IMR-90 (cell line): ENCODE results near the gene PSMB4. TPM values are rescaled to one million over a fixed set of nuclear protein-coding genes. Genes with fewer than 3 reads are reported as not detected.

Source experiments
- ATAC-seq: fragments of 200-7000 bp; cut with Tn5 transposase; 2 replicates; pipeline ENCODE4 v1.9.1; 2020; ENCODE audit warnings: low read depth, mild to moderate bottlenecking, moderate library complexity
- BruUV-seq: library from RNA; stranded (reverse); fragments of 400-500 nt; replicated peaks from 2 replicates; lab custom pipeline; 2021; lab: Mats Ljungman, UMichigan
- CTCF ChIA-PET: fragments of 300-600 bp; formaldehyde crosslinking; extraction: SDS; loops from one replicate; lab custom pipeline; 2021; ENCODE audit warnings: antibody characterized with exemption; lab: Yijun Ruan, JAX
- POLR2A ChIA-PET: fragments of 300-600 bp; sonication (Branson Sonifier 250); formaldehyde crosslinking; loops from one replicate; lab custom pipeline; 2022; ENCODE audit warnings: antibody characterized with exemption; ENCODE audit not compliant: unreplicated experiment; lab: Charles Lee
- DNase-seq: peaks from one replicate; pipeline ENCODE4 v3.0.0; 2013
- H2AFZ ChIP-seq: replicated peaks from 2 replicates; pipeline ENCODE3; 2013; ENCODE audit warnings: low read length, mild to moderate bottlenecking; ENCODE audit not compliant: poor library complexity
- H2AK5ac ChIP-seq: 2 replicates; pipeline ENCODE4 v1.6.1; 2013; ENCODE audit warnings: low read depth, low read length, inconsistent platforms
- H2AK9ac ChIP-seq: replicated peaks from 2 replicates; pipeline ENCODE3; 2013; ENCODE audit warnings: mild to moderate bottlenecking, low read depth, low read length, moderate library complexity; ENCODE audit not compliant: poor library complexity
- H2BK120ac ChIP-seq: 2 replicates; pipeline ENCODE4 v1.6.1; 2013; ENCODE audit warnings: low read depth, low read length, inconsistent platforms
- H2BK15ac ChIP-seq: 3 replicates; pipeline ENCODE4 v1.6.1; 2013; ENCODE audit warnings: low read depth, low read length, inconsistent platforms
- H2BK20ac ChIP-seq: 2 replicates; pipeline ENCODE4 v1.6.1; 2013; ENCODE audit warnings: low read depth, mild to moderate bottlenecking, inconsistent platforms, low read length, moderate library complexity
- H2BK5ac ChIP-seq: 2 replicates; pipeline ENCODE4 v1.6.1; 2013; ENCODE audit warnings: mild to moderate bottlenecking, low read depth, low read length, inconsistent platforms; ENCODE audit not compliant: poor library complexity, severe bottlenecking
- H3K14ac ChIP-seq: replicated peaks from 2 replicates; pipeline ENCODE4 v1.6.1; 2013; ENCODE audit warnings: low read depth, low read length, inconsistent platforms
- H3K18ac ChIP-seq: 2 replicates; pipeline ENCODE4 v1.6.1; 2013; ENCODE audit warnings: low read depth, low read length, control low read depth
- H3K23ac ChIP-seq: 2 replicates; pipeline ENCODE4 v1.6.1; 2013; ENCODE audit warnings: low read depth, low read length, inconsistent platforms
- H3K27ac ChIP-seq: 2 replicates; pipeline ENCODE4 v1.5.1; 2013; ENCODE audit warnings: mild to moderate bottlenecking, control low read depth, low read length; ENCODE audit not compliant: insufficient read depth
- H3K27me3 ChIP-seq: 2 replicates; pipeline ENCODE4 v1.6.1; 2013; ENCODE audit warnings: low read length; ENCODE audit not compliant: control insufficient read depth, insufficient read depth
- H3K36me3 ChIP-seq: 2 replicates; pipeline ENCODE4 v1.6.1; 2013; ENCODE audit warnings: low read length, mixed read lengths; ENCODE audit not compliant: control insufficient read depth, insufficient read depth
- H3K4ac ChIP-seq: 2 replicates; pipeline ENCODE4 v1.6.1; 2013; ENCODE audit warnings: low read depth, low read length, inconsistent platforms
- H3K4me1 ChIP-seq: 2 replicates; pipeline ENCODE4 v1.6.1; 2013; ENCODE audit warnings: low read length, mixed read lengths; ENCODE audit not compliant: control insufficient read depth, insufficient read depth
- H3K4me2 ChIP-seq: 2 replicates; pipeline ENCODE4 v1.6.1; 2013; ENCODE audit warnings: low read depth, mild to moderate bottlenecking, control low read depth, low read length, moderate library complexity
- H3K4me3 ChIP-seq: 2 replicates; pipeline ENCODE4 v1.5.1; 2013; ENCODE audit warnings: low read depth, mild to moderate bottlenecking, control low read depth, low read length, moderate library complexity; ENCODE audit not compliant: insufficient read depth
- H3K56ac ChIP-seq: 2 replicates; pipeline ENCODE4 v1.6.1; 2013; ENCODE audit warnings: low read length, inconsistent platforms; ENCODE audit not compliant: insufficient read depth; ENCODE audit errors: extremely low read depth
- H3K79me1 ChIP-seq, 2 experiments: 2 replicates each; pipeline ENCODE4 v1.6.1; 2013; ENCODE audit warnings: low read length in 2 of 2, inconsistent platforms in 1 of 2, low read depth in 1 of 2
- H3K9ac ChIP-seq: 2 replicates; pipeline ENCODE4 v1.6.1; 2013; ENCODE audit warnings: low read depth, low read length, control low read depth
- H3K9me1 ChIP-seq: 2 replicates; pipeline ENCODE4 v1.6.1; 2013; ENCODE audit warnings: low read length, inconsistent platforms; ENCODE audit not compliant: insufficient read depth
- H3K9me3 ChIP-seq: 2 replicates; pipeline ENCODE4 v1.6.1; 2013; ENCODE audit warnings: low read length; ENCODE audit not compliant: control insufficient read depth, insufficient read depth
- H4K20me1 ChIP-seq: 2 replicates; pipeline ENCODE4 v1.6.1; 2013; ENCODE audit warnings: low read length, inconsistent platforms; ENCODE audit not compliant: insufficient read depth
- H4K5ac ChIP-seq: 2 replicates; pipeline ENCODE4 v1.6.1; 2013; ENCODE audit warnings: mild to moderate bottlenecking, low read depth, low read length, control low read depth
- H4K8ac ChIP-seq, 2 experiments: 2 replicates each; pipeline ENCODE4 v1.6.1; 2013; ENCODE audit warnings: low read depth in 2 of 2, low read length in 2 of 2, control low read depth in 1 of 2, inconsistent platforms in 1 of 2
- H4K91ac ChIP-seq: 2 replicates; pipeline ENCODE4 v1.6.1; 2013; ENCODE audit warnings: low read depth, low read length, inconsistent platforms; ENCODE audit not compliant: insufficient read depth
- ELK1 ChIP-seq: fragments of 150-350 bp; IDR thresholded peaks from 2 replicates; pipeline ENCODE4 v1.6.1; 2016; ENCODE audit warnings: low read depth, mild to moderate bottlenecking, low read length, moderate library complexity, borderline replicate concordance
- USF2 ChIP-seq: fragments of 150-350 bp; IDR thresholded peaks from 2 replicates; pipeline ENCODE4 v1.6.1; 2017; ENCODE audit warnings: mild to moderate bottlenecking, antibody characterized with exemption, low read length, low read depth
- dilution Hi-C: fragments of 300-500 bp; cut with HindIII; formaldehyde crosslinking; loops from one replicate; pipeline ENCODE4 v1.14.3; 2018; ENCODE audit warnings: low sequenced_read_pairs; ENCODE audit not compliant: unreplicated experiment
- in situ Hi-C: fragments of 300-500 bp; cut with MboI; formaldehyde crosslinking; loops from 3 replicates; pipeline ENCODE4 v1.14.3; 2019; ENCODE audit warnings: low sequenced_read_pairs, inconsistent platforms, mixed read lengths
- intact Hi-C: fragments of 100-400 bp; cut with micrococcal nuclease; formaldehyde crosslinking; loops from 2 replicates; pipeline ENCODE4 v1.10.0; 2022
- polyA plus RNA-seq, 3 experiments: library from polyadenylated mRNA; depleted of rRNA; stranded (reverse); fragments of >200 nt; gene quantifications; 2 replicates each; pipeline ENCODE4 v1.2.3, GENCODE V29; 2012; ENCODE audit warnings: low replicate concordance in 1 of 3
- total RNA-seq: library from RNA; depleted of rRNA; stranded (reverse); fragments of >200 nt; gene quantifications from 2 replicates; pipeline ENCODE4 v1.2.3, GENCODE V29; 2012

PSMB4 gene
- total and polyA plus RNA-seq, 2 of the 4 experiments (the other 2 are of a cell fraction): 457 to 565 TPM

GRCh38 chr1:151361883-151362282 lies 37.5 kb upstream of the PSMB4 start:
- no peaks in the 10 kb centered on the region for H4K20me1 ChIP-seq
- no peak overlapping the region for H2BK5ac ChIP-seq
- H3K79me1 ChIP-seq: no peaks in the 10 kb centered on the region
- intact Hi-C loops (no loop called here), dilution Hi-C loops (no loop called here), in situ Hi-C loops (no loop called here)
- no peak overlapping the region for H3K27ac ChIP-seq
- no peak overlapping the region for H2AK9ac ChIP-seq
- H3K36me3 ChIP-seq: peaks cover 36% of the 10 kb centered on the region
- H2BK15ac ChIP-seq: no peak overlapping the region
- ChIA-PET CTCF (no interaction called here), POLR2A (no interaction called here)
- H4K8ac ChIP-seq: no peak overlapping the region
- H4K5ac ChIP-seq: no peak overlapping the region
- DNase-seq (no peak), ATAC-seq (no peak)
- no peak overlapping the region for H3K9ac ChIP-seq
- H2BK20ac ChIP-seq: no peak overlapping the region
- no peak for TF ChIP-seq ELK1
- no peak for TF ChIP-seq USF2
- H3K23ac ChIP-seq: no peak overlapping the region
- no peaks in the 10 kb centered on the region for H3K4me1 ChIP-seq
- H3K56ac ChIP-seq: no peak overlapping the region
- no peak overlapping the region for H3K14ac ChIP-seq
- no TSS peak for BruUV-seq
- peaks cover 9% of the 10 kb centered on the region for H3K9me3 ChIP-seq
- no peaks in the 10 kb centered on the region for H3K27me3 ChIP-seq
- H3K18ac ChIP-seq: no peak overlapping the region
- no peak overlapping the region for H2AK5ac ChIP-seq
- no peak overlapping the region for H2AFZ ChIP-seq
- no peak overlapping the region for H4K91ac ChIP-seq
- no peak overlapping the region for H3K4me3 ChIP-seq
- H3K9me1 ChIP-seq: peaks cover 5% of the 10 kb centered on the region; the same call in 1 of the 2 replicates
- no peak overlapping the region for H3K4ac ChIP-seq
- H3K4me2 ChIP-seq: no peak overlapping the region
- no peak overlapping the region for H2BK120ac ChIP-seq
